ENCODE data around the gene AQP10. TPM values are rescaled to one million over a fixed set of nuclear protein-coding genes. Genes with fewer than 3 reads are reported as not detected.

The AQP10 gene
- total RNA-seq, 1 experiment from 2014 or later, result not detected

- H3K9me3 ChIP-seq (ENCODE audit: low read depth, low read length, poor library complexity, severe bottlenecking), result no peaks in the 10 kb centered on the region
- H3K4me3 ChIP-seq (ENCODE audit: low read depth, low read length, poor library complexity, severe bottlenecking), result no peak overlapping the region
- ChIA-PET CTCF (no interaction called here), POLR2A (ENCODE audit: low non-redundant PET) (no interaction called here)
- no peaks in the 10 kb centered on the region for H3K4me1 ChIP-seq (ENCODE audit: insufficient read depth, low read length, poor library complexity, severe bottlenecking)
- no peak for DNase-seq (ENCODE audit: low spot score)
- BruUV-seq (replicated peaks), result no TSS peak
- no peaks in the 10 kb centered on the region for H3K27me3 ChIP-seq (replicated peaks; ENCODE audit: insufficient read depth, low read depth, low read length, poor library complexity)
- peaks cover 69% of the 10 kb centered on the region for H3K36me3 ChIP-seq (ENCODE audit: insufficient read depth, low read length, poor library complexity, severe bottlenecking)
- H3K27ac ChIP-seq (ENCODE audit: low read depth, low read length, poor library complexity, severe bottlenecking), result no peak overlapping the region
- intact Hi-C loops (cut with micrococcal nuclease; ENCODE audit: unreplicated experiment), result no loop called here
- no peak for TF ChIP-seq EZH2 (IDR thresholded peaks at IDR 0.05; ENCODE audit: borderline replicate concordance, low read depth, low read length, poor library complexity, severe bottlenecking)
- no peak for TF ChIP-seq CTCF (conservative IDR thresholded peaks at IDR 0.05; ENCODE audit: low read depth, low read length)
Observed at GRCh38 chr1:154342132-154342531, 21.2 kb downstream of the AQP10 start.

GRCh38 chr1:154342836-154343472 is 22.1 kb downstream of the AQP10 start:
- no peaks in the 10 kb centered on the region for H3K4me1 ChIP-seq (ENCODE audit: insufficient read depth, low read length, poor library complexity, severe bottlenecking)
- H3K27ac ChIP-seq (ENCODE audit: low read depth, low read length, poor library complexity, severe bottlenecking), result no peak overlapping the region
- peaks cover 63% of the 10 kb centered on the region for H3K36me3 ChIP-seq (ENCODE audit: insufficient read depth, low read length, poor library complexity, severe bottlenecking)
- DNase-seq (ENCODE audit: low spot score), result no peak
- no peak for TF ChIP-seq EZH2 (IDR thresholded peaks at IDR 0.05; ENCODE audit: borderline replicate concordance, low read depth, low read length, poor library complexity, severe bottlenecking)
- TF ChIP-seq CTCF (conservative IDR thresholded peaks at IDR 0.05; ENCODE audit: low read depth, low read length), result no peak
- intact Hi-C loops (cut with micrococcal nuclease; ENCODE audit: unreplicated experiment), result no loop called here
- BruUV-seq (replicated peaks), result no TSS peak
- no peaks in the 10 kb centered on the region for H3K9me3 ChIP-seq (ENCODE audit: low read depth, low read length, poor library complexity, severe bottlenecking)
- ChIA-PET CTCF (no interaction called here), POLR2A (ENCODE audit: low non-redundant PET) (no interaction called here)
- no peak overlapping the region for H3K4me3 ChIP-seq (ENCODE audit: low read depth, low read length, poor library complexity, severe bottlenecking)
- H3K27me3 ChIP-seq (replicated peaks; ENCODE audit: insufficient read depth, low read depth, low read length, poor library complexity), result no peaks in the 10 kb centered on the region

- intact Hi-C loops (cut with micrococcal nuclease; ENCODE audit: unreplicated experiment), result no loop called here
- Histone ChIP-seq H3K4me1 (ENCODE audit: insufficient read depth, low read length, poor library complexity, severe bottlenecking) (no peaks in the 10 kb centered on the region), H3K36me3 (ENCODE audit: insufficient read depth, low read length, poor library complexity, severe bottlenecking) (peaks cover 63% of the 10 kb centered on the region), H3K9me3 (ENCODE audit: low read depth, low read length, poor library complexity, severe bottlenecking) (no peaks in the 10 kb centered on the region), H3K27ac (ENCODE audit: low read depth, low read length, poor library complexity, severe bottlenecking) (no peak overlapping the region), H3K27me3 (replicated peaks; ENCODE audit: insufficient read depth, low read depth, low read length, poor library complexity) (no peaks in the 10 kb centered on the region), H3K4me3 (ENCODE audit: low read depth, low read length, poor library complexity, severe bottlenecking) (no peak overlapping the region)
- CTCF ChIA-PET, result interaction anchor here (0.8 to 0.9 kb wide), 2 partner anchors 10 to 89 kb away, joined by 3 read pairs; no protein-coding TSS in a partner anchor
- DNase-seq (ENCODE audit: low spot score), result peak; percentile 72
- BruUV-seq (replicated peaks), result no TSS peak
- TF ChIP-seq CTCF (conservative IDR thresholded peaks at IDR 0.05; ENCODE audit: low read depth, low read length) (peak; percentile 82), EZH2 (IDR thresholded peaks at IDR 0.05; ENCODE audit: borderline replicate concordance, low read depth, low read length, poor library complexity, severe bottlenecking) (no peak)
- POLR2A ChIA-PET (ENCODE audit: low non-redundant PET), result no interaction called here
Observed at GRCh38 chr1:154344977-154345837, 24.3 kb downstream of the AQP10 start.

Measured in A673 (cell line).